Measurements from ENCODE around the gene SDR9C7. TPM values are rescaled to one million over a fixed set of nuclear protein-coding genes. Genes with fewer than 3 reads are reported as not detected.
"Not testable (repeated sequence)": the region's sequence is repeated elsewhere in the genome, so short reads cannot be mapped to it uniquely, and the experiment has no call there.

The SDR9C7 gene
- total RNA-seq (under 1 TPM in 2 of 4 donors, not detected in 2; 0.11 to 0.12 TPM), polyA plus RNA-seq (0.05 TPM)
- long read RNA-seq, donor 1 = 0 reads
- long read RNA-seq, donor 2 = 0 reads
- long read RNA-seq, donor 3 = 0 reads
- long read RNA-seq, donor 4 = 0 reads

- Histone ChIP-seq H3K9me3 (ENCODE audit: control insufficient read depth, low read length) (no peaks in the 10 kb centered on the region), H3K27ac (ENCODE audit: low read length) (no peak within 1 kb of the TSS), H3K27me3 (ENCODE audit: control insufficient read depth, insufficient read depth) (no peaks in the 10 kb centered on the region), H3K4me1 (ENCODE audit: control insufficient read depth, insufficient read depth, low read length) (no peaks in the 10 kb centered on the region), H3K4me3 (ENCODE audit: low read length) (no peak within 1 kb of the TSS)
- DNase-seq = no peak
- WGBS = 90% methylated on average over 15 of the region's 15 CpGs
- no peak for ATAC-seq
- intact Hi-C loops (cut with DNase I) = no loop called here
These were observed at the start of gene SDR9C7 for GRCh38 chr12:56933826-56934625. TSS of gene SDR9C7 (minus strand) at chr12:56934408. CDS start at chr12:56934261, 147 bp downstream.

- Histone ChIP-seq H3K27ac (ENCODE audit: low read length) (no peak overlapping the region), H3K4me3 (ENCODE audit: low read length) (no peak overlapping the region), H3K4me1 (ENCODE audit: control insufficient read depth, insufficient read depth, low read length) (peaks cover 6% of the 10 kb centered on the region), H3K27me3 (ENCODE audit: control insufficient read depth, insufficient read depth) (no peaks in the 10 kb centered on the region), H3K9me3 (ENCODE audit: control insufficient read depth, low read length) (no peaks in the 10 kb centered on the region)
- ATAC-seq (no peak), DNase-seq (no peak)
- 73% methylated on average over 4 of the region's 4 CpGs for WGBS
- intact Hi-C loops (cut with DNase I) = loop anchor here in 1 of 4 donors (10.0 kb wide), 1 partner anchor 139 kb away; no protein-coding TSS in a partner anchor
These were observed 49.2 kb upstream of the SDR9C7 start for GRCh38 chr12:56983386-56983785.

GRCh38 chr12:56982578-56983236, 48.5 kb upstream of the SDR9C7 start:
- not testable (repeated sequence) for DNase-seq; H3K4me1 ChIP-seq (ENCODE audit: control insufficient read depth, insufficient read depth, low read length); H3K27ac ChIP-seq (ENCODE audit: low read length); H3K27me3 ChIP-seq (ENCODE audit: control insufficient read depth, insufficient read depth); ATAC-seq; H3K9me3 ChIP-seq (ENCODE audit: control insufficient read depth, low read length); H3K4me3 ChIP-seq (ENCODE audit: low read length)
- WGBS = 92% methylated on average over 3 of the region's 3 CpGs
- intact Hi-C loops (cut with DNase I) = loop anchor here in 1 of 4 donors (10.0 kb wide), 1 partner anchor 138 kb away; no protein-coding TSS in a partner anchor

GRCh38 chr12:56980941-56981530, 46.8 kb upstream of the SDR9C7 start:
- 93% methylated on average over 4 of the region's 4 CpGs for WGBS
- intact Hi-C loops (cut with DNase I) = loop anchor here in 1 of 4 donors (10.0 kb wide), 1 partner anchor 136 kb away; no protein-coding TSS in a partner anchor
- H3K27me3 ChIP-seq (ENCODE audit: control insufficient read depth, insufficient read depth) = no peaks in the 10 kb centered on the region
- no peaks in the 10 kb centered on the region for H3K4me1 ChIP-seq (ENCODE audit: control insufficient read depth, insufficient read depth, low read length)
- ATAC-seq (no peak), DNase-seq (no peak)
- no peak overlapping the region for H3K27ac ChIP-seq (ENCODE audit: low read length)
- no peak overlapping the region for H3K4me3 ChIP-seq (ENCODE audit: low read length)
- H3K9me3 ChIP-seq (ENCODE audit: control insufficient read depth, low read length) = no peaks in the 10 kb centered on the region

GRCh38 chr12:56980268-56980667, 46.1 kb upstream of the SDR9C7 start:
- Histone ChIP-seq H3K4me1 (ENCODE audit: control insufficient read depth, insufficient read depth, low read length) (no peaks in the 10 kb centered on the region), H3K4me3 (ENCODE audit: low read length) (no peak overlapping the region), H3K27ac (ENCODE audit: low read length) (no peak overlapping the region), H3K9me3 (ENCODE audit: control insufficient read depth, low read length) (no peaks in the 10 kb centered on the region), H3K27me3 (ENCODE audit: control insufficient read depth, insufficient read depth) (no peaks in the 10 kb centered on the region)
- DNase-seq (no peak), ATAC-seq (no peak)
- intact Hi-C loops (cut with DNase I) = loop anchor here in 1 of 4 donors (10.0 kb wide), 1 partner anchor 135 kb away; no protein-coding TSS in a partner anchor
- 97% methylated on average over 6 of the region's 6 CpGs for WGBS

GRCh38 chr12:56979628-56980027, 45.4 kb upstream of the SDR9C7 start:
- H3K27ac ChIP-seq (ENCODE audit: low read length) = no peak overlapping the region
- DNase-seq = no peak
- ATAC-seq = no peak
- H3K27me3 ChIP-seq (ENCODE audit: control insufficient read depth, insufficient read depth) = no peaks in the 10 kb centered on the region
- H3K9me3 ChIP-seq (ENCODE audit: control insufficient read depth, low read length) = no peaks in the 10 kb centered on the region
- WGBS = 97% methylated on average over 3 of the region's 3 CpGs
- intact Hi-C loops (cut with DNase I) = loop anchor here in 1 of 4 donors (10.0 kb wide), 1 partner anchor 135 kb away; no protein-coding TSS in a partner anchor
- H3K4me3 ChIP-seq (ENCODE audit: low read length) = no peak overlapping the region
- H3K4me1 ChIP-seq (ENCODE audit: control insufficient read depth, insufficient read depth, low read length) = no peaks in the 10 kb centered on the region

- no peaks in the 10 kb centered on the region for H3K4me1 ChIP-seq (ENCODE audit: control insufficient read depth, insufficient read depth, low read length)
- H3K4me3 ChIP-seq (ENCODE audit: low read length) = no peak overlapping the region
- no peaks in the 10 kb centered on the region for H3K9me3 ChIP-seq (ENCODE audit: control insufficient read depth, low read length)
- H3K27me3 ChIP-seq (ENCODE audit: control insufficient read depth, insufficient read depth) = no peaks in the 10 kb centered on the region
- intact Hi-C loops (cut with DNase I) = no loop called here
- WGBS = 88% methylated on average over 3 of the region's 3 CpGs
- H3K27ac ChIP-seq (ENCODE audit: low read length) = no peak overlapping the region
- DNase-seq (no peak), ATAC-seq (no peak)
These were observed 44.4 kb upstream of the SDR9C7 start for GRCh38 chr12:56978397-56979138.

GRCh38 chr12:56977361-56977760, 43.2 kb upstream of the SDR9C7 start:
- H3K9me3 ChIP-seq (ENCODE audit: control insufficient read depth, low read length); H3K4me3 ChIP-seq (ENCODE audit: low read length); ATAC-seq; DNase-seq; H3K27me3 ChIP-seq (ENCODE audit: control insufficient read depth, insufficient read depth); H3K4me1 ChIP-seq (ENCODE audit: control insufficient read depth, insufficient read depth, low read length); H3K27ac ChIP-seq (ENCODE audit: low read length); intact Hi-C loops (cut with DNase I): not testable (repeated sequence)
- WGBS = 90% methylated on average over 4 of the region's 4 CpGs

- H3K4me1 ChIP-seq (ENCODE audit: control insufficient read depth, insufficient read depth, low read length); intact Hi-C loops (cut with DNase I); H3K27ac ChIP-seq (ENCODE audit: low read length); ATAC-seq; H3K4me3 ChIP-seq (ENCODE audit: low read length); H3K27me3 ChIP-seq (ENCODE audit: control insufficient read depth, insufficient read depth); DNase-seq; H3K9me3 ChIP-seq (ENCODE audit: control insufficient read depth, low read length): not testable (repeated sequence)
- WGBS = 89% methylated on average over 3 of the region's 3 CpGs
These were observed 40.0 kb upstream of the SDR9C7 start for GRCh38 chr12:56974224-56974623.

GRCh38 chr12:56968910-56969309, 34.7 kb upstream of the SDR9C7 start:
- H3K4me3 ChIP-seq (ENCODE audit: low read length); H3K9me3 ChIP-seq (ENCODE audit: control insufficient read depth, low read length); H3K27me3 ChIP-seq (ENCODE audit: control insufficient read depth, insufficient read depth); H3K4me1 ChIP-seq (ENCODE audit: control insufficient read depth, insufficient read depth, low read length); ATAC-seq; intact Hi-C loops (cut with DNase I); DNase-seq; H3K27ac ChIP-seq (ENCODE audit: low read length): not testable (repeated sequence)
- whole genome bisulfite sequencing = 61% methylated on average over 6 of the region's 6 CpGs

Measured in right cardiac atrium (tissue), 5 donors.